Tibial artery (tissue), 4 donors: Measurements from ENCODE around the gene PAN3.

Experiments used
- DNase-seq, 2 donors: peaks; one replicate each; pipeline ENCODE4 v3.0.0-alpha.2; 2019
- H3K27ac ChIP-seq, 2 donors: fragments of 200-600 bp; sonication (generic) in 1 of 2; 1 replicate in 1 of 2; 2 replicates in 1 of 2; pipeline ENCODE4 v1.5.1; 2018 to 2019; ENCODE audit warnings: mild to moderate bottlenecking in 1 of 2
- H3K27me3 ChIP-seq, 2 donors: fragments of 200-600 bp; sonication (generic) in 1 of 2; one replicate each; pipeline versions ENCODE4 v1.5.1 to v1.6.0; 2016 to 2019
- H3K36me3 ChIP-seq, 3 donors: fragments of 200-600 bp; sonication (generic) in 2 of 3; one replicate each; pipeline ENCODE4 v1.5.1; 2016 to 2019; ENCODE audit warnings: mild to moderate bottlenecking in 2 of 3
- H3K4me1 ChIP-seq, 4 donors: fragments of 200-600 bp; sonication (generic) in 2 of 4; 1 replicate in 3 of 4; 2 replicates in 1 of 4; pipeline ENCODE4 v1.5.1; 2016 to 2019
- H3K4me3 ChIP-seq, 2 donors: fragments of 200-600 bp; sonication (generic) in 1 of 2; 1 replicate in 1 of 2; 2 replicates in 1 of 2; pipeline ENCODE4 v1.5.1; 2018 to 2019; ENCODE audit warnings: mild to moderate bottlenecking in 2 of 2
- H3K9me3 ChIP-seq, 3 donors: fragments of 200-600 bp; sonication (generic) in 1 of 3; one replicate each; pipeline ENCODE4 v1.5.1; 2016 to 2019
- intact Hi-C: fragments of 100-400 bp; cut with DNase I; formaldehyde crosslinking; loops from one replicate; pipeline ENCODE4 v1.15.0; 2023; ENCODE audit warnings: low total_unique reads
- TF ChIP-seq, protein P1 (sequence below), 2 experiments: fragments of 200-600 bp in 1 of 2; fragments of 450-650 bp in 1 of 2; IDR thresholded peaks; one replicate each; pipeline ENCODE4 v1.5.1; 2017 to 2019; ENCODE audit warnings: antibody characterized with exemption in 2 of 2, mild to moderate bottlenecking in 1 of 2, moderate library complexity in 1 of 2

The PAN3 gene

DNA sequence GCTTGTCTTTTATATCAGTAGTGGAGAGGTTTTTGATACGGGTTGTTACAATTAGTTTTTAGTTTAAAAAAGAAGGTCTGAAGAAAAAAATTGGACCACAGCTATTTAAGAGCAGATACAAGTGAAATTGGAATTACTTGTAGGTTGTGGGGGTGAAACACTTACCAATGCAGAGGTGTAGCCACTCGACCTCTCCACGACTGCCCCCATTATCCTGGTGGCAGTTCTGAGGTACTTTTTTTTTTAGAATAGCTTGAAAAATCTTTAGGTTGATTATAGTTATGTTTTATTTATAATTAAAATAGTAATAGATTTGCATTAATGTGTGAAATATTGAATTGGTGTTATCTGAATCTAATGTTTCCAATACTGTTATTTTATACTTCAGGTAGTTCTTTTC lies 60.7 kb downstream of the PAN3 start:
- TF ChIP-seq, protein P1, sequence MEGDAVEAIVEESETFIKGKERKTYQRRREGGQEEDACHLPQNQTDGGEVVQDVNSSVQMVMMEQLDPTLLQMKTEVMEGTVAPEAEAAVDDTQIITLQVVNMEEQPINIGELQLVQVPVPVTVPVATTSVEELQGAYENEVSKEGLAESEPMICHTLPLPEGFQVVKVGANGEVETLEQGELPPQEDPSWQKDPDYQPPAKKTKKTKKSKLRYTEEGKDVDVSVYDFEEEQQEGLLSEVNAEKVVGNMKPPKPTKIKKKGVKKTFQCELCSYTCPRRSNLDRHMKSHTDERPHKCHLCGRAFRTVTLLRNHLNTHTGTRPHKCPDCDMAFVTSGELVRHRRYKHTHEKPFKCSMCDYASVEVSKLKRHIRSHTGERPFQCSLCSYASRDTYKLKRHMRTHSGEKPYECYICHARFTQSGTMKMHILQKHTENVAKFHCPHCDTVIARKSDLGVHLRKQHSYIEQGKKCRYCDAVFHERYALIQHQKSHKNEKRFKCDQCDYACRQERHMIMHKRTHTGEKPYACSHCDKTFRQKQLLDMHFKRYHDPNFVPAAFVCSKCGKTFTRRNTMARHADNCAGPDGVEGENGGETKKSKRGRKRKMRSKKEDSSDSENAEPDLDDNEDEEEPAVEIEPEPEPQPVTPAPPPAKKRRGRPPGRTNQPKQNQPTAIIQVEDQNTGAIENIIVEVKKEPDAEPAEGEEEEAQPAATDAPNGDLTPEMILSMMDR (IDR thresholded peaks at IDR 0.05): no peak
- DNase-seq: no peak
- Histone ChIP-seq H3K9me3 (no peaks in the 10 kb centered on the region), H3K4me1 (no peaks in the 10 kb centered on the region), H3K27ac (no peak overlapping the region), H3K4me3 (no peak overlapping the region), H3K36me3 (peaks cover 12 to 32% (median 22%) of the 10 kb centered on the region in 3 donors), H3K27me3 (no peaks in the 10 kb centered on the region)
- intact Hi-C loops: no loop called here

GRCh38 chr13:28204043-28204442 lies 65.7 kb downstream of the PAN3 start:
- intact Hi-C loops: no loop called here

GRCh38 chr13:28204690-28205443 lies 66.5 kb downstream of the PAN3 start:
- Histone ChIP-seq H3K27ac (no peak overlapping the region), H3K4me3 (no peak overlapping the region), H3K27me3 (no peaks in the 10 kb centered on the region), H3K9me3 (no peaks in the 10 kb centered on the region), H3K36me3 (peaks cover 4 to 15% (median 15%) of the 10 kb centered on the region in 3 donors), H3K4me1 (no peaks in the 10 kb centered on the region)
- no peak for DNase-seq
- intact Hi-C loops: no loop called here
- TF ChIP-seq, protein P1 (IDR thresholded peaks at IDR 0.05): no peak

More at GRCh38 chr13:28204043-28204442, 65.7 kb downstream of the PAN3 start:
- H3K36me3 ChIP-seq: peaks cover 4 to 17% (median 15%) of the 10 kb centered on the region in 3 donors
- no peak overlapping the region for H3K4me3 ChIP-seq
- no peak overlapping the region for H3K27ac ChIP-seq
- TF ChIP-seq, protein P1 (IDR thresholded peaks at IDR 0.05): no peak
- no peak for DNase-seq
- no peaks in the 10 kb centered on the region for H3K9me3 ChIP-seq
- no peaks in the 10 kb centered on the region for H3K4me1 ChIP-seq
- no peaks in the 10 kb centered on the region for H3K27me3 ChIP-seq

- intact Hi-C loops: no loop called here
- H3K9me3 ChIP-seq: no peaks in the 10 kb centered on the region
- DNase-seq: no peak
- H3K4me3 ChIP-seq: no peak overlapping the region
- peaks cover 0 to 17% (median 7%) of the 10 kb centered on the region in 3 donors for H3K36me3 ChIP-seq
- no peaks in the 10 kb centered on the region for H3K27me3 ChIP-seq
- no peaks in the 10 kb centered on the region for H3K4me1 ChIP-seq
- TF ChIP-seq, protein P1 (IDR thresholded peaks at IDR 0.05): no peak
- H3K27ac ChIP-seq: no peak overlapping the region
Measured at GRCh38 chr13:28218679-28219078, 80.3 kb downstream of the PAN3 start.

- TF ChIP-seq, protein P1 (IDR thresholded peaks at IDR 0.05): no peak
- no peak for DNase-seq
- H3K27me3 ChIP-seq: no peaks in the 10 kb centered on the region
- H3K36me3 ChIP-seq: peaks cover 0 to 13% (median 7%) of the 10 kb centered on the region in 3 donors
- no peaks in the 10 kb centered on the region for H3K4me1 ChIP-seq
- no peaks in the 10 kb centered on the region for H3K9me3 ChIP-seq
- no peak overlapping the region for H3K4me3 ChIP-seq
- intact Hi-C loops: no loop called here
- no peak overlapping the region for H3K27ac ChIP-seq
Measured at GRCh38 chr13:28219408-28220099, 81.2 kb downstream of the PAN3 start.
